Left renal pelvis (tissue), 4 donors: ENCODE measurements around the gene RIC1. TPM values are rescaled to one million over a fixed set of nuclear protein-coding genes. Genes with fewer than 3 reads are reported as not detected.

ENCODE experiments used
- DNase-seq, 4 donors: peaks; one replicate each; pipeline ENCODE4 v3.0.0-alpha.2; 2013; ENCODE audit warnings: low read depth in 4 of 4, low spot score in 3 of 4
- polyA plus RNA-seq, 4 donors: library from polyadenylated mRNA; unstranded; fragments of 120-200 nt; gene quantifications; one replicate each; pipeline ENCODE4 v1.2.1, GENCODE V29; 2013; ENCODE audit not compliant: insufficient read length in 4 of 4

RIC1 gene
- polyA plus RNA-seq, 4 donors, result 28.6 to 36.0 (median 30.8) TPM

DNA sequence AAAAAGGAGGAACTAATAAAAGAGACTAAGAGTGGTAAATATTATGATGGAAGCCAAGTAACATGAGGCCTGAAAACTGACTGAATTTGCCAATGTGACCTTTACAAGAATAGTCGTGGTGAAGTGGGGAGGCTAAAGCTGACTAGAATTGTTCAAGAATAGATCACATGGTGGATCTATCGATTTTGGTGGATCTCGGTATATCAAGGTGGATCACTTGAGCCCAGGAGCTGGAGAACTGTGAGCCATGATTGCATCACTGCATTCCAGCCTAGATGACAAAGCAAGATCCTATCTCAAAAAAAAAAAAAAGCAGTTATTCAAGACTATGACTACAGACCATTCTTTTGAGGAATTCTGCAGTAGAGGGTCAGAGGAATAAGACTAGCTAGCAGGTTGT is 189.0 kb downstream of the RIC1 start:
- DNase-seq, result no peak

DNA sequence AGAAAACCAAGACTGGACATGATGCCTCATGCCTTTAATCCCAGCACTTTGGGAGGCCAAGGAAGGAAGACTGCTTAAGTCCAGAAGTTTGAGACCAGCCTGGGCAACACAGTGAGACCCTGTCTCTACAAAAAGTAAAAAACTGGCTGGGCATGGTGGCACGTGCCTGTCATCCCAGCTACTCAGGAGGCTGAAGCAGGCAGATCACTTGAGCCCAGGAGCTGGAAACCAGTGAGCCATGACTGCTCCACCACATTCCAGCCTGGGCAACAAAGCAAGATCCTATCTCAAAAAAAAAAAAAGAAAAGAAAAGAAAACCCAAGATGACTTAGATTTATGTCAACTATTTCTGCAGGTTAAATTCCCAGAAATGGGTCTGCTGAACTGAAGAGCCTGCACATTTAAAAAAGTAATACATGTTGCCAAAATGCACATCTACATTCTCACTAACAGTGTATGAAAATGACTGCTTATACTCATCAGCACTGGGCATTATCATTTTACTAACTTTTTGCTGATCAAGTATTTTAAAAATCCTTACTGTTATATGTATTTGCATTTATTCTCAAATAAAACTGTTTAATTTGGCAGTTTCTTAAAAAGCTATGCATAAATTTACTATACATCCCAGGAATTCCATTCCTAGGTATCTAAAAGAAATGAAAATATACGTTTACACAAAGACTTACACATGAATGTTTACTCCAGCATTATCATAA is 189.7 kb downstream of the RIC1 start:
- DNase-seq, result no peak

DNA sequence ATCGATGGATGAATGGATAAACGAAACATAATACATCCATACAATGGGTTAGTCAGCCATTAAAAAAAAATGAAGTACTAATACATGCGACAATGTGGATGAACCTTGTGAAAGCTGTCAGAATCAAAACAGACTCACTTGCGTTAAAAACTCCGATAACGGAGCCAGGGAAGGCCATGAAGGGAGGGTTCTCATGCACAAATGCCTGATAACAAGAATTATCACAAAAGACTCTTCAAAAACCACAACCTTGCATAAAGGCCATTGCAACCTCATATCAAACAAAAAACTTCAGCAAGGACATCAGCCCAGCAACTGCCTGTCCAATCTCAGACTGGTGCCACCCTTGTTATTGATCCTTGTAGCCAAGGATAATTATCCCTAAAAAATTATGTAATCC is 190.3 kb downstream of the RIC1 start:
- no peak for DNase-seq

DNA sequence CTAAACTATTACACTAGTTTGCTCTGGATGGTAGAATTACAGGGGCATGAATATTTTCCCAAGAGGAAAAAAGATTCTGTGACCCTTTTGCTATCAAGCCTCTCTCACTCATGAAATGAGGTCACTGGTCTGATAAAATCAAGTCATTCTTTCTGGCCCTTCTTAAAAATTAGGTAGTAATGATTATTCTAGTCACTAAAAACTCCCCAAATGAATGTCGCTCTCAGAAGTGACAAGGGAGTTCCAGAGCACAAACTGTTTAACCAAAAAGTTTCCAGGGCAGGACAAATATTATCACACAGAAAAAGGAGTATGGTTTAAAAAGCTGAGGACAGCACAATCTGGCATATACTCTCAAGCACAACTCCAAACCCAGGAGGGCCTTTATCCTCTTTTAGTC is 191.5 kb downstream of the RIC1 start:
- DNase-seq, result no peak

DNA sequence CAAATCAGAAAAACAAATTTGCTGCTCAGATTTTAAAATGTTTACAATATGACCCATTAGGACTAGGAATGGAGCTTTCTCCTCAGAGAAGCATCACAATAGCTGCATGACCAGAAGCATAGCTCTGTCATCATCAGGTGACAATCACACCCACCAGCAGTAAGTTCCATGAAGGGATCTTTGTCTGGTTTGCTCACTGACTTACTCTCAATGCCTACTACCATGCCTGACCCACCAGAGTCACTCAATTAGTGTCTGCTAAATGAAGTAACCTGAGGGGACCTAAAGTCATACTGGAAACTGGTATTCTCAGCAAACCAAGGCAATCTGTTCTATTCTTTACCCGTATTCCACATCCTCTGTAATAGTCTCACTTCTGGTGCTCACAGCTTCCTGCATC is 196.3 kb downstream of the RIC1 start:
- DNase-seq, result no peak

Other genes with a start within 250 kb of the RIC1 start
- gene PLGRKT, start 191.2 kb upstream of the RIC1 start, polyA plus RNA-seq, result 10 to 100 TPM; 30.7 to 39.2 (median 37.7) TPM
- 1 to 10 TPM in 2 of 4 donors, under 1 TPM in 2; 0.39 to 1.4 (median 0.85) TPM for gene CD274, start 178.6 kb upstream of the RIC1 start, polyA plus RNA-seq
- under 1 TPM in 3 of 4 donors, not detected in 1; 0.13 to 0.37 (median 0.27) TPM for gene PDCD1LG2, start 118.6 kb upstream of the RIC1 start, polyA plus RNA-seq
- 10 to 100 TPM; 13.4 to 57.5 (median 53.1) TPM for gene ERMP1, start 204.0 kb downstream of the RIC1 start, polyA plus RNA-seq